GM20431 (cell line): ENCODE data around the gene PPARD.

Source experiments
- in situ Hi-C: fragments of 300-500 bp; cut with MseI, MboI; formaldehyde crosslinking; loops from one replicate; pipeline ENCODE4 v1.15.0; 2020; ENCODE audit warnings: low sequenced_read_pairs; ENCODE audit not compliant: unreplicated experiment

The PPARD gene

GRCh38 chr6:35351422-35351821, 9.1 kb downstream of the PPARD start:
- in situ Hi-C loops = no loop called here

- in situ Hi-C loops = no loop called here
These were observed 10.4 kb downstream of the PPARD start for GRCh38 chr6:35352735-35353134.

- in situ Hi-C loops = no loop called here
These were observed 12.2 kb downstream of the PPARD start for GRCh38 chr6:35354361-35355135.

GRCh38 chr6:35356391-35356790, 14.0 kb downstream of the PPARD start:
- in situ Hi-C loops = no loop called here

GRCh38 chr6:35357677-35358076, 15.3 kb downstream of the PPARD start:
- in situ Hi-C loops = no loop called here

- in situ Hi-C loops = no loop called here
These were observed 15.7 kb downstream of the PPARD start for GRCh38 chr6:35358086-35358485.

- in situ Hi-C loops = no loop called here
These were observed 17.0 kb downstream of the PPARD start for GRCh38 chr6:35359346-35359743.

GRCh38 chr6:35359744-35360348, 17.5 kb downstream of the PPARD start:
- in situ Hi-C loops = no loop called here

- in situ Hi-C loops = no loop called here
These were observed 18.2 kb downstream of the PPARD start for GRCh38 chr6:35360349-35361138.

GRCh38 chr6:35362200-35362599, 19.8 kb downstream of the PPARD start:
- in situ Hi-C loops = no loop called here

- in situ Hi-C loops = no loop called here
These were observed 21.0 kb downstream of the PPARD start for GRCh38 chr6:35363293-35363750.

- in situ Hi-C loops = no loop called here
These were observed 23.3 kb downstream of the PPARD start for GRCh38 chr6:35365594-35366203.

- in situ Hi-C loops = no loop called here
These were observed 23.8 kb downstream of the PPARD start for GRCh38 chr6:35366204-35366596.

- in situ Hi-C loops = no loop called here
These were observed 25.3 kb downstream of the PPARD start for GRCh38 chr6:35367646-35368037.

- in situ Hi-C loops = no loop called here
These were observed 25.9 kb downstream of the PPARD start for GRCh38 chr6:35368038-35368887.

GRCh38 chr6:35370124-35370741, 27.9 kb downstream of the PPARD start:
- in situ Hi-C loops = no loop called here

- in situ Hi-C loops = no loop called here
These were observed 28.6 kb downstream of the PPARD start for GRCh38 chr6:35370785-35371493.

GRCh38 chr6:35371494-35372262, 29.3 kb downstream of the PPARD start:
- in situ Hi-C loops = no loop called here
